Central memory CD8-positive, alpha-beta T cell (primary cell): ENCODE data around the gene SDK2.

Source experiments
- ATAC-seq: fragments of 150-1000 bp; cut with Tn5 transposase; replicated peaks from 2 replicates; pipeline ENCODE4 v1.10.0; 2022; ENCODE audit warnings: mild to moderate bottlenecking, moderate FRiP score, moderate number of reproducible peaks; ENCODE audit not compliant: poor library complexity, severe bottlenecking; ENCODE audit errors: extremely low read depth
- DNase-seq, 2 donors: peaks; one replicate each; pipeline ENCODE4 v3.0.0; 2021; ENCODE audit warnings: low spot score in 2 of 2
- H3K27ac Mint-ChIP-seq: one replicate; pipeline ENCODE4 v1.8.0; 2022; ENCODE audit warnings: low read depth, mild to moderate bottlenecking, moderate library complexity, mixed read lengths
- H3K27me3 Mint-ChIP-seq: one replicate; pipeline ENCODE4 v1.8.0; 2022; ENCODE audit warnings: mixed read lengths
- H3K36me3 Mint-ChIP-seq: one replicate; pipeline ENCODE4 v1.8.0; 2022; ENCODE audit warnings: mild to moderate bottlenecking, moderate library complexity, mixed read lengths; ENCODE audit not compliant: insufficient read depth
- H3K4me1 Mint-ChIP-seq: one replicate; pipeline ENCODE4 v1.8.0; 2022; ENCODE audit warnings: mixed read lengths
- H3K4me3 Mint-ChIP-seq: one replicate; pipeline ENCODE4 v1.8.0; 2022; ENCODE audit warnings: mild to moderate bottlenecking, moderate library complexity, mixed read lengths
- H3K9me3 Mint-ChIP-seq: one replicate; pipeline ENCODE4 v1.8.0; 2022; ENCODE audit warnings: mixed read lengths

Gene SDK2

GRCh38 chr17:73538445-73538844, 105.8 kb downstream of the SDK2 start:
- no peak for DNase-seq
- Mint-ChIP-seq H3K9me3 (no peaks in the 10 kb centered on the region), H3K27ac (no peak overlapping the region), H3K36me3 (no peaks in the 10 kb centered on the region), H3K4me3 (no peak overlapping the region), H3K4me1 (no peaks in the 10 kb centered on the region), H3K27me3 (peaks cover 16% of the 10 kb centered on the region)
- no peak for ATAC-seq

DNA sequence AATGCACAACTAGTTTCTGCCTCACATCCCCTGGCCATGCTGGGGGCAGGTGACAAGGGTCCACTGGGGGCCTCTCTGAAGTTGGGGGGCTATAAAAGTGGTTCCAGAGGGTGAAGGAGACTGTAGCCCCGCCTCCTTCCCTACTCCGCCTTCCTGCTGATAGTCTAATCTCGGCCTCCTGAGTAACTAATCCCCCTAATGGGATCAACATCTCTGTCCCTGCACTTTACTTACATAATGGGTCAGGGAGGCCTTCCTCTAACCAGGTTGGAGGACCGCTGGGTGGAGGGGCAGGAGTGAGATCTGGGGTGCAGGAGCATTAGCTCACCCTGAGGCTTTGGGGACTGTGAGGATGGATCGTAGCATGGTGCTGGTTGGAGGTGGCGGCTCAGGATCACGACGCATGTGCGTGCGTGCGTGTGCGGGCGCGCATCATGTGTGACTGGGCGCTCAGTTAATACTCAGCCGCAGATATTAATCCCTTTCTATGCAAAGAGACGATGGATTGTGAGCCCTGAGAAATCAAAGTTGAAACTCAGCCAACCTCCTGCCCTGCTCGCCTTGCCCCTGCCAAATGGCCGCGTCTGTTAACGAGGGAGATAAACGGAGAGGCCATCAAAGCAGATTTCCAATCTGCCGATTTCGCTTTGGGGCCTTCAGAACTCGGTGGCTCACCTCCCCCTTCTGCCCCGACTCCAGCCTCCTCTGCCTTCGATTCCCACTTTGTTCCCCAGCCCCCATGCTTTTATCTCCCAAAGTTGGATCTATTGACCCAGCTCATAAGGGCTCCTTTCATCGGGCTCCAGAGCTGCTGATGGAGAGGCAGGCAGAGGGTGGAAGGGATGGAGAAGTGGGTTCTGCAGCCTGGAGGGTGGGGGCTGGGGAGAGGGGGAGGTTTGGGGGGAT, 107.3 kb downstream of the SDK2 start:
- ATAC-seq: no peak
- H3K36me3 Mint-ChIP-seq: no peaks in the 10 kb centered on the region
- H3K4me3 Mint-ChIP-seq: no peak overlapping the region

GRCh38 chr17:73535746-73536145, 108.5 kb downstream of the SDK2 start:
- no peaks in the 10 kb centered on the region for H3K36me3 Mint-ChIP-seq
- no peak for DNase-seq
- H3K4me1 Mint-ChIP-seq: no peaks in the 10 kb centered on the region
- H3K27me3 Mint-ChIP-seq: peaks cover 16% of the 10 kb centered on the region
- no peak overlapping the region for H3K27ac Mint-ChIP-seq
- H3K9me3 Mint-ChIP-seq: no peaks in the 10 kb centered on the region
- no peak for ATAC-seq
- no peak overlapping the region for H3K4me3 Mint-ChIP-seq

More for the DNA sequence above, 107.3 kb downstream of the SDK2 start:
- Mint-ChIP-seq H3K9me3 (no peaks in the 10 kb centered on the region), H3K27ac (peak overlapping the region; percentile 44), H3K27me3 (peaks cover 7% of the 10 kb centered on the region), H3K4me1 (no peaks in the 10 kb centered on the region)
- no peak for DNase-seq

DNA sequence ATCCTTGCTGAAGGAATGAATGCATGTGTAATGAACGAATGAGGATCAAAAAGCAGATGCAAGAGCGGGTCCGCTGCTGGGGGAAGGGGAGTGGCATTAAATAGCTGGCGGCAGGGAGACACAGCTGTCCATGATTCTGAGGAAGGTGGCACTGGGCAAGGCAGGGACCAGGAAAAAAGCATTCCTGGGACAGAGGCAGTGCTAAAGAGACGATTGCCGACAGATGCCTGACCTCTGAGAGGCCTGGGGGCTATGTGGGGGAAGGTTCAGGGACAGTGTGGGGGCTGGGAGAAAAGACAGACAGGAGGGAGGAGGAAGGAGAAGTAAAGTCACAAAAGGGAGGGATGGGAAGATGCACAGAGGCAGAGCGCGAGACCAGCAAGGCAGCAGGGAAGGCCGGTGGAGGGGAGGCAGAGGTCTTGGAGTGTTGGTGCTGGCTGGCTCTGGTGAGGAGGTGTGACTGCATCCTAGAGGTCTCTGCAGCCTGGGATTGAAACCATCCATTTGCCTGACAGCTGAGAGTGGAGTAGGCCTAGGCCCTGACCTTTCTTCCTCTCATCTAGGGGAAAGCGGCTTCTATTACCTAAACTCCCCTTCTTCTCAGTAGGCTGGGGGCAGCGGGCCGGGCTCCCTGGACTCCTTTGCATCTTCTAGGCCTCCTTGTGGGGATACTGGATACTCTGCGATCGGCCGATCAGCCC, 109.9 kb downstream of the SDK2 start:
- H3K9me3 Mint-ChIP-seq: no peaks in the 10 kb centered on the region
- ATAC-seq (no peak), DNase-seq (no peak)
- no peak overlapping the region for H3K4me3 Mint-ChIP-seq
- no peak overlapping the region for H3K27ac Mint-ChIP-seq
- H3K36me3 Mint-ChIP-seq: no peaks in the 10 kb centered on the region
- H3K27me3 Mint-ChIP-seq: peaks cover 16% of the 10 kb centered on the region
- H3K4me1 Mint-ChIP-seq: no peaks in the 10 kb centered on the region

GRCh38 chr17:73533781-73534180, 110.5 kb downstream of the SDK2 start:
- DNase-seq (no peak), ATAC-seq (no peak)
- Mint-ChIP-seq H3K4me1 (no peaks in the 10 kb centered on the region), H3K27me3 (peaks cover 11% of the 10 kb centered on the region), H3K4me3 (no peak overlapping the region), H3K9me3 (no peaks in the 10 kb centered on the region), H3K27ac (no peak overlapping the region), H3K36me3 (no peaks in the 10 kb centered on the region)

- Mint-ChIP-seq H3K9me3 (no peaks in the 10 kb centered on the region), H3K4me1 (no peaks in the 10 kb centered on the region), H3K27me3 (peaks cover 10% of the 10 kb centered on the region), H3K36me3 (no peaks in the 10 kb centered on the region), H3K27ac (no peak overlapping the region), H3K4me3 (no peak overlapping the region)
- no peak for ATAC-seq
- no peak for DNase-seq
Observed at GRCh38 chr17:73533127-73533526, 111.1 kb downstream of the SDK2 start.

DNA sequence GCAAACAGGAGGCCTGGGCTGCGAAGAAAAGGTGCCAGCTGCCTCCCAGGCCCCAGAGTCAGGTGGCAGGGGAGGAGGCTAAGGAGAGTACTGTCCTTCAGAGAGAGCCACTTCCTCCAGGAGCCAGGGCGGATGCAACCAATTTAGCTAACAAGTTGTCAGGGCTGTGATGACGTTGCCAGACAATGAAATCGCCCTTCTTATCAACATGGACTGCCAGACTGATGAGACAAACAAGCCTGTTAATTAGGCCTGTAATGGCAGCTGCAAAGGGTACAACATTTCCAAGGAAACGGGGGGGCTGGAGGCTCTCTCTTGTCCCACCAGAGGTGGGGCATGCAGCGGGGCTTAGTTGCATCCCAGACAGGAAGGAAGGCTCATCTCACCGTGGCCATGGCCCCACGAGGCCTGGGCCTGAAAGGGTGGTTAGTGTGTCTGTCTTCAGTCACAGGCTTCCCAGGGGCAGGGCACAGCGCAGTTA, 111.8 kb downstream of the SDK2 start:
- no peaks in the 10 kb centered on the region for H3K4me1 Mint-ChIP-seq
- no peak for DNase-seq
- no peaks in the 10 kb centered on the region for H3K36me3 Mint-ChIP-seq
- H3K27me3 Mint-ChIP-seq: peaks cover 10% of the 10 kb centered on the region
- no peaks in the 10 kb centered on the region for H3K9me3 Mint-ChIP-seq
- no peak overlapping the region for H3K4me3 Mint-ChIP-seq
- H3K27ac Mint-ChIP-seq: no peak overlapping the region
- no peak for ATAC-seq

DNA sequence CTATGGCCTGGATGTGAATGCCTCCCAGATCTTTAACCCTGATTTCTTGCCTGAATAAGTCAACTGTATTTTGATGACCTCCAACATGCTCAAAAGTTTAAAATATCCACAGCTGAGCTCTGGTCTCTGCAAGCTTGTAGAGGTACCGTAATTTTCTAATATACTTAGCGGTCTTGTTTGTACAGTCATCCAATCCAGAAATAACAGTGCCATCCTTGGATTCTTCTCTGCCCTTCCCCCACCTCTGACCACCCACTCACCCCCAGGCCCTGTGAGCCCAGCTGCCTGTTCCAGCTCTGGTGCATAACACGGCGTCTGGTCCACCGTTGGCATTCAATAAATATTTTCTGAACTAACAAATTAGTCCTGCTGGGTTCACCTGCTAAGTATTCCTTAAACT, 113.1 kb downstream of the SDK2 start:
- H3K27ac Mint-ChIP-seq: no peak overlapping the region
- DNase-seq (no peak), ATAC-seq (no peak)
- H3K4me3 Mint-ChIP-seq: no peak overlapping the region
- peaks cover 10% of the 10 kb centered on the region for H3K27me3 Mint-ChIP-seq
- H3K4me1 Mint-ChIP-seq: no peaks in the 10 kb centered on the region
- H3K36me3 Mint-ChIP-seq: no peaks in the 10 kb centered on the region
- no peaks in the 10 kb centered on the region for H3K9me3 Mint-ChIP-seq

- H3K36me3 Mint-ChIP-seq: peaks cover 1% of the 10 kb centered on the region
- H3K27me3 Mint-ChIP-seq: peaks cover 21% of the 10 kb centered on the region
- H3K9me3 Mint-ChIP-seq: no peaks in the 10 kb centered on the region
- H3K27ac Mint-ChIP-seq: no peak overlapping the region
- DNase-seq: no peak
- no peak overlapping the region for H3K4me3 Mint-ChIP-seq
- ATAC-seq: no peak
- H3K4me1 Mint-ChIP-seq: no peaks in the 10 kb centered on the region
Observed at GRCh38 chr17:73528679-73529078, 115.6 kb downstream of the SDK2 start.

GRCh38 chr17:73526952-73527351, 117.3 kb downstream of the SDK2 start:
- no peak overlapping the region for H3K4me3 Mint-ChIP-seq
- H3K4me1 Mint-ChIP-seq: no peaks in the 10 kb centered on the region
- H3K27me3 Mint-ChIP-seq: peaks cover 21% of the 10 kb centered on the region
- H3K27ac Mint-ChIP-seq: no peak overlapping the region
- H3K36me3 Mint-ChIP-seq: peaks cover 1% of the 10 kb centered on the region
- H3K9me3 Mint-ChIP-seq: no peaks in the 10 kb centered on the region
- DNase-seq (no peak), ATAC-seq (no peak)

- Mint-ChIP-seq H3K27me3 (peaks cover 11% of the 10 kb centered on the region), H3K9me3 (no peaks in the 10 kb centered on the region), H3K27ac (no peak overlapping the region), H3K36me3 (peaks cover 1% of the 10 kb centered on the region), H3K4me3 (no peak overlapping the region), H3K4me1 (no peaks in the 10 kb centered on the region)
- DNase-seq (no peak), ATAC-seq (no peak)
Observed at GRCh38 chr17:73524941-73525679, 119.1 kb downstream of the SDK2 start.

DNA sequence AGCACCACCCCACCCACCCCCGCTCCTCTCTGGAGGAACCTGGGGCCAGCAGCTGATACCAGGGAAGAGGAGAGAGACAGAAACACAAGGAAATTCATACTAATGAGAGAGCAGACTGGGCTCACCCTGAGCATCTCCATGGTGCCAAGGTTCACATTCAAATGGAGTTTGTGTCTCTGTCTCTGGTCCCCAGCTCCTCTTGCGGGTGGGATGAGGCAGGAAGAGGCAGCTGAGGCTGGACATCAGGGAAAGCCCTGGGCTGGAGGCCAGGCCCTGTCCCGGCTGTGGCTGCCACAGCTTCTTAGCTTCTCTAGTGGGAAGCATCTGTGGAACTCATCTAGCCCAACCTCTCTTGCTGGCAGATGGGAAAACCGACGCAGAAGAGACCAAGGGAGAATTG, 121.5 kb downstream of the SDK2 start:
- no peaks in the 10 kb centered on the region for H3K9me3 Mint-ChIP-seq
- H3K4me3 Mint-ChIP-seq: no peak overlapping the region
- no peak overlapping the region for H3K27ac Mint-ChIP-seq
- peaks cover 11% of the 10 kb centered on the region for H3K27me3 Mint-ChIP-seq
- no peak for DNase-seq
- H3K36me3 Mint-ChIP-seq: peaks cover 1% of the 10 kb centered on the region
- H3K4me1 Mint-ChIP-seq: no peaks in the 10 kb centered on the region
- ATAC-seq: no peak
